ENCODE measurements around the gene TUBB6. TPM values are rescaled to one million over a fixed set of nuclear protein-coding genes. Genes with fewer than 3 reads are reported as not detected.

TUBB6 gene
- total RNA-seq, 1 experiment from 2014 or later, result 240 TPM

GRCh38 chr18:12305211-12305610 is 2.8 kb upstream of the TUBB6 start (continued):
- TF ChIP-seq USF2 (CRISPR knock-in tag; IDR thresholded peaks at IDR 0.05), result no peak
- TF ChIP-seq CTCF (IDR thresholded peaks at IDR 0.05), result no peak
- TF ChIP-seq PREB (CRISPR knock-in tag; IDR thresholded peaks at IDR 0.05; ENCODE audit: borderline replicate concordance), result no peak
- no peak for TF ChIP-seq SMAD4 (CRISPR knock-in tag; IDR thresholded peaks at IDR 0.05)
- no peak for TF ChIP-seq MAX (CRISPR knock-in tag; IDR thresholded peaks at IDR 0.05)
- TF ChIP-seq FOXP4 (CRISPR knock-in tag; IDR thresholded peaks at IDR 0.05), result no peak
- TF ChIP-seq E2F4 (CRISPR knock-in tag; IDR thresholded peaks at IDR 0.05; ENCODE audit: borderline replicate concordance, low read depth), result no peak

- Mint-ChIP-seq H3K36me3 (peaks cover 14% of the 10 kb centered on the region), H3K9me3 (0 out of 2 replicates have a peak, but pooled peaks cover 3% of the 10 kb centered on the region), H3K4me1 (peaks cover 42% of the 10 kb centered on the region), H3K4me3 (peak overlapping the region; percentile 87), H3K27ac (0 out of 2 replicates have a peak overlapping the region, but pooled peaks have one; percentile 63), H3K27me3 (ENCODE audit: low read depth) (peaks cover 20% of the 10 kb centered on the region)
- ATAC-seq (peak; percentile 11), DNase-seq (ENCODE audit: low spot score) (peak; percentile 42)
- ChIA-PET CTCF (interaction anchor here (0.7 to 2.4 kb wide), 4 partner anchors 18 to 71 kb away, joined by 3 to 18 read pairs (median 10); partner anchors contain the start of gene AFG3L2), POLR2A (interaction anchor here (0.7 kb wide), 1 partner anchor 30 kb away, joined by 3 read pairs; no protein-coding TSS in a partner anchor)
- no peak for TF ChIP-seq ZBTB43 (CRISPR knock-in tag; IDR thresholded peaks at IDR 0.05)
- no peak for TF ChIP-seq JUN (CRISPR knock-in tag; IDR thresholded peaks at IDR 0.05)
- 0 out of 2 replicates have a peak, but pooled peaks have one; percentile 14 for TF ChIP-seq MAX (CRISPR knock-in tag; IDR thresholded peaks at IDR 0.05)
- no peak for TF ChIP-seq MLX (CRISPR knock-in tag; IDR thresholded peaks at IDR 0.05)
- TF ChIP-seq USF1 (CRISPR knock-in tag; IDR thresholded peaks at IDR 0.05), result no peak
- TF ChIP-seq ATF3 (CRISPR knock-in tag; conservative IDR thresholded peaks at IDR 0.05), result no peak
Measured at GRCh38 chr18:12305930-12306629, 2.0 kb upstream of the TUBB6 start.

All from WTC11 (cell line).